ENCODE measurements around the gene MAMLD1. TPM values are rescaled to one million over a fixed set of nuclear protein-coding genes. Genes with fewer than 3 reads are reported as not detected.

The MAMLD1 gene
- polyA plus RNA-seq, 1 donor (not counting 4 experiments of a cell fraction or from before 2014, with no cell fraction given) = 0.98 TPM

- H3K27me3 ChIP-seq (ENCODE audit: control insufficient read depth, extremely low read depth, insufficient read depth, low read length) = no peaks in the 10 kb centered on the region
- no peak overlapping the region for H3K4me3 ChIP-seq (ENCODE audit: control insufficient read depth in 2 of 3, extremely low read depth in 1 of 3, insufficient read depth in 2 of 3, low read depth in 1 of 3, low read length in 3 of 3)
- H3K27ac ChIP-seq (ENCODE audit: control insufficient read depth, insufficient read depth, low read length) = no peak overlapping the region
- DNase-seq (ENCODE audit: low read depth, low spot score) (no peak), FAIRE-seq (no peak)
- no peaks in the 10 kb centered on the region for H3K9me1 ChIP-seq (ENCODE audit: control insufficient read depth, extremely low read depth, insufficient read depth, low read length)
- dilution Hi-C loops (cut with MboI; ENCODE audit: extremely low pct_ligation_motif_present, low sequenced_read_pairs) = no loop called here
- no peaks in the 10 kb centered on the region for H4K20me1 ChIP-seq (ENCODE audit: control insufficient read depth, extremely low read depth, insufficient read depth, low read length)
- no peak overlapping the region for H3K4me2 ChIP-seq (ENCODE audit: control insufficient read depth, extremely low read depth, insufficient read depth, low read depth, low read length)
- H3K36me3 ChIP-seq (ENCODE audit: control insufficient read depth in 2 of 2, extremely low read depth in 1 of 2, insufficient read depth in 2 of 2, low read length in 2 of 2) = no peaks in the 10 kb centered on the region
- no peaks in the 10 kb centered on the region for H3K9me3 ChIP-seq (ENCODE audit: control insufficient read depth, low read depth, low read length)
- H2AFZ ChIP-seq (ENCODE audit: control insufficient read depth, low read length) = no peak overlapping the region
- TF ChIP-seq EZH2 (IDR thresholded peaks at IDR 0.05; ENCODE audit: low read length) = no peak
- TF ChIP-seq, protein P1, sequence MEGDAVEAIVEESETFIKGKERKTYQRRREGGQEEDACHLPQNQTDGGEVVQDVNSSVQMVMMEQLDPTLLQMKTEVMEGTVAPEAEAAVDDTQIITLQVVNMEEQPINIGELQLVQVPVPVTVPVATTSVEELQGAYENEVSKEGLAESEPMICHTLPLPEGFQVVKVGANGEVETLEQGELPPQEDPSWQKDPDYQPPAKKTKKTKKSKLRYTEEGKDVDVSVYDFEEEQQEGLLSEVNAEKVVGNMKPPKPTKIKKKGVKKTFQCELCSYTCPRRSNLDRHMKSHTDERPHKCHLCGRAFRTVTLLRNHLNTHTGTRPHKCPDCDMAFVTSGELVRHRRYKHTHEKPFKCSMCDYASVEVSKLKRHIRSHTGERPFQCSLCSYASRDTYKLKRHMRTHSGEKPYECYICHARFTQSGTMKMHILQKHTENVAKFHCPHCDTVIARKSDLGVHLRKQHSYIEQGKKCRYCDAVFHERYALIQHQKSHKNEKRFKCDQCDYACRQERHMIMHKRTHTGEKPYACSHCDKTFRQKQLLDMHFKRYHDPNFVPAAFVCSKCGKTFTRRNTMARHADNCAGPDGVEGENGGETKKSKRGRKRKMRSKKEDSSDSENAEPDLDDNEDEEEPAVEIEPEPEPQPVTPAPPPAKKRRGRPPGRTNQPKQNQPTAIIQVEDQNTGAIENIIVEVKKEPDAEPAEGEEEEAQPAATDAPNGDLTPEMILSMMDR (optimal IDR thresholded peaks at IDR 0.05 in 1 of 3, IDR thresholded peaks at IDR 0.05 in 1 of 3, conservative IDR thresholded peaks at IDR 0.05 in 1 of 3; ENCODE audit: extremely low read depth in 1 of 3, insufficient read depth in 2 of 3, low read length in 3 of 3) = no peak
- no peaks in the 10 kb centered on the region for H3K79me2 ChIP-seq (ENCODE audit: control insufficient read depth, insufficient read depth, low read length)
- H3K9ac ChIP-seq (ENCODE audit: control insufficient read depth, extremely low read depth, insufficient read depth, low read length) = no peak overlapping the region
- H3K4me1 ChIP-seq (ENCODE audit: control insufficient read depth, extremely low read depth, insufficient read depth, low read length) = no peaks in the 10 kb centered on the region
Measured at GRCh38 chrX:150405006-150405405, 41.9 kb downstream of the MAMLD1 start.

DNA sequence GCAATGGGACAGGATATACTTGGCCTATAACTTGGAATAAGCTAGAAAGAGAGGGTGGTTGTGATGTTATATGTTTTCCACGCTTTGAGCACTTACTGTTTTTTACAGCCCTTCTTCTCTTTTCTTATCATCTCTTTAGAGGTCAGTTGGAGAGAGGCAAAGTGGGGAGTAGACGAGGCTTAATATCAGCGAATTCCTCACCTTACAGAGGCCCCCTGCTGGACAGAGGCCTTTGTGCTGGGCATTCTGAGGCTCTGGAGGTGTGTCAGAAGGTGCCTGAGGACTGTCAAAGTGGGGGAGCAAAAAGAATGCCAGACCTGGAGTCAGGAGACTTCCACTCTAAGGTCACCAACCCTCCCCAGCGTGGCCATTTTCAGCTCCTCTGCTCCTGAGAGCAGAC, 42.5 kb downstream of the MAMLD1 start:
- no peak for FAIRE-seq
- TF ChIP-seq, protein P1 (optimal IDR thresholded peaks at IDR 0.05 in 1 of 3, IDR thresholded peaks at IDR 0.05 in 1 of 3, conservative IDR thresholded peaks at IDR 0.05 in 1 of 3; ENCODE audit: extremely low read depth in 1 of 3, insufficient read depth in 2 of 3, low read length in 3 of 3) = peak in 1 of 3 experiments; percentile 22
- TF ChIP-seq EZH2 (IDR thresholded peaks at IDR 0.05; ENCODE audit: low read length) = no peak

More for the DNA sequence above, 42.5 kb downstream of the MAMLD1 start:
- no peaks in the 10 kb centered on the region for H3K79me2 ChIP-seq (ENCODE audit: control insufficient read depth, insufficient read depth, low read length)
- H3K27ac ChIP-seq (ENCODE audit: control insufficient read depth, insufficient read depth, low read length) = no peak overlapping the region
- H3K9me3 ChIP-seq (ENCODE audit: control insufficient read depth, low read depth, low read length) = no peaks in the 10 kb centered on the region
- no peaks in the 10 kb centered on the region for H3K27me3 ChIP-seq (ENCODE audit: control insufficient read depth, extremely low read depth, insufficient read depth, low read length)
- no peaks in the 10 kb centered on the region for H3K36me3 ChIP-seq (ENCODE audit: control insufficient read depth in 2 of 2, extremely low read depth in 1 of 2, insufficient read depth in 2 of 2, low read length in 2 of 2)
- no peak overlapping the region for H3K4me2 ChIP-seq (ENCODE audit: control insufficient read depth, extremely low read depth, insufficient read depth, low read depth, low read length)
- H3K9me1 ChIP-seq (ENCODE audit: control insufficient read depth, extremely low read depth, insufficient read depth, low read length) = no peaks in the 10 kb centered on the region
- dilution Hi-C loops (cut with MboI; ENCODE audit: extremely low pct_ligation_motif_present, low sequenced_read_pairs) = no loop called here
- no peak overlapping the region for H3K4me3 ChIP-seq (ENCODE audit: control insufficient read depth in 2 of 3, extremely low read depth in 1 of 3, insufficient read depth in 2 of 3, low read depth in 1 of 3, low read length in 3 of 3)
- no peak for DNase-seq (ENCODE audit: low read depth, low spot score)
- no peak overlapping the region for H2AFZ ChIP-seq (ENCODE audit: control insufficient read depth, low read length)
- no peak overlapping the region for H3K9ac ChIP-seq (ENCODE audit: control insufficient read depth, extremely low read depth, insufficient read depth, low read length)
- no peaks in the 10 kb centered on the region for H4K20me1 ChIP-seq (ENCODE audit: control insufficient read depth, extremely low read depth, insufficient read depth, low read length)
- H3K4me1 ChIP-seq (ENCODE audit: control insufficient read depth, extremely low read depth, insufficient read depth, low read length) = no peaks in the 10 kb centered on the region

Data from keratinocyte (primary cell).